Caki2 (cell line): ENCODE measurements around the gene RGPD6. TPM values are rescaled to one million over a fixed set of nuclear protein-coding genes. Genes with fewer than 3 reads are reported as not detected.
"Not testable (repeated sequence)": the region's sequence is repeated elsewhere in the genome, so short reads cannot be mapped to it uniquely, and the experiment has no call there.

Experiments
- DNase-seq: peaks from one replicate; pipeline ENCODE4 v3.0.0-alpha.2; 2015; ENCODE audit warnings: low read depth
- in situ Hi-C: cut with HindIII; loops from 2 replicates; pipeline ENCODE4 v1.10.0; 2016; ENCODE audit warnings: low sequenced_read_pairs, low pct_unique_long_range_greater_than_20kb, mixed read lengths
- total RNA-seq: library from RNA; depleted of rRNA; stranded (reverse); fragments of >200 nt; shearing (Covaris generic); gene quantifications from 2 replicates; pipeline ENCODE4 v1.2.3, GENCODE V29; 2014; ENCODE audit warnings: low replicate concordance; rRNA removed

The RGPD6 gene
- total RNA-seq = 12.0 and 22.5 TPM in 2 replicates

DNA sequence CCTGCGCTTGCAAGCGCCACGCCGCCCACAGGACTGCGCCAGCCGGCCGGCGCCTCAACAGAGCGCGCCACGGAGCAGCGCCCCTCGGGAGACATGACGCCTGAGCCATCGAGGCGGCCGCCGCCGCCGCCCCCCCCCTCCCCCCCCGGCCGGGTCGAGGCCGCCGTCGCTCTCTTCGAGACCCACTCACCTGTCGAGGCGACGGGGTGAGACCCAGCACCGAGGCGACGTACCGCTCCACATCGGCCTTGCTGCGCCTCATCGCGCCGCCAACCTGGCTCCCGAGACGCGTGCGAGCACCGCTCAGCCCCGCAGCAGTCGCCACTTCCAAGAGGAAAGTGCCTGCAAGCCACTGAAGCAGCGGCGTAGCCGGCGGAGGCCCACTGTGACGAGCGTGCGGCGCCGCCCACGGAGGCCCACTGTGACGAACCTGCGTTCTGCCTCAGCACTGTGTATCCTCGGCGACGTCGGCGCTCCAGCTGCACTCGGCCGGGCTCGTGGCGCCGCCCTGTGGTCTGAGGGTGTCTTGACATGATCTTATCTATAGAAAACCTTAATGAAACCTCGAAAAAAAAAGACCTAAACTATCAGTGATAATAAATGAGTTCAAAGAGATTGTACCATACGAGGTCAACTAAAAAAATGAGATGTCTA is at the start of gene RGPD6:
RGPD6 (minus strand) TSS at position 460 of the 654 bp plus-strand sequence; CDS start at position 262, 198 bp downstream.
- in situ Hi-C loops, DNase-seq: not testable (repeated sequence)

DNA sequence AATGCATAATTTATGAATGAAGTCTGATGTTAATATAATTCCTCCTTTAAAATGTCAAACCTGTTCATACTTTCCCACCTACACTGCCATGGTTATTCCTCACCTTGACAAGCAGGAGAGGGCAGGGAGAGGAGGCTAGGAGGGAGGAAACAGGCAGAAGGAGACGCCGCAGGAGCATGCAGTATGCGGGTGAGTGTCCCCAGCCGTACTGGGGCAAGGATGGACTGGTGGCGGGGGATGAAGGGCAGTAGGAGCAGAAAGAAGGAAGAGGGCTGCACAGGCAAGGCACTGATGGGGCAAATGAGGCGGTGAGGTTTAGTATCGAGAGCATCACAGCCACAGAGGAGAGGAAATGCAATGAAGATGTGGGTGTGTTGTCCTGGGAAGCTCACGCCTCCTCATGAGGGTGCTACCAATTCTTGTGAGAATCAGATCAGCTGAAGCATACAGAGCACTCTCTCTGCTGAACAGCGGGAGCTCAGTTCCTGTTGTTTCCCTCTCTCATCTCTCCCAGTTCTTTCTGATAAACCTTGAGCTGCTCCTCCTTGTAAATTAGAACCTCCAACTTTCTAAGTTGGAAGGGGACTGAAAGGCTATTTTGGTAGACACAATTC is 42.4 kb upstream of the RGPD6 start:
- in situ Hi-C loops, DNase-seq: not testable (repeated sequence)

DNA sequence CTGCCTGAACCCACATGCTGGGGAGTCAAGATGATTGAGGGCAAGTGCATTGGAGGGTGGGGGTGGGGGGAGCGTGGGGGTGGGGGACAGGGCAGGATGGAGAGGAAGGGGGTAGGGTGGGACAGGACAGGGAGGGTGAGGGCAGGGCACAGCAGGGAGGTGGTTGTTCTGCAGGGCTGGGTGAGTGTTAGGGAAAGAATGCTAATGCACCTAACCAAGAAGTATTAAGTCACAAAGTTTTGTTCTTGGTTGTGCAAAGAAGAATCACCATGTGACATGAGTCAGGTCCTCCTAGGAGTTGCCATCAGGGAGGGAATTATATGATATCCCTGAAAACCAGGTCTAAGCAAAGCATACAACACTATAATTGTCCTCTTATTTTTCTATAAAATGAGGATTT is 36.9 kb upstream of the RGPD6 start:
- in situ Hi-C loops, DNase-seq: not testable (repeated sequence)

DNA sequence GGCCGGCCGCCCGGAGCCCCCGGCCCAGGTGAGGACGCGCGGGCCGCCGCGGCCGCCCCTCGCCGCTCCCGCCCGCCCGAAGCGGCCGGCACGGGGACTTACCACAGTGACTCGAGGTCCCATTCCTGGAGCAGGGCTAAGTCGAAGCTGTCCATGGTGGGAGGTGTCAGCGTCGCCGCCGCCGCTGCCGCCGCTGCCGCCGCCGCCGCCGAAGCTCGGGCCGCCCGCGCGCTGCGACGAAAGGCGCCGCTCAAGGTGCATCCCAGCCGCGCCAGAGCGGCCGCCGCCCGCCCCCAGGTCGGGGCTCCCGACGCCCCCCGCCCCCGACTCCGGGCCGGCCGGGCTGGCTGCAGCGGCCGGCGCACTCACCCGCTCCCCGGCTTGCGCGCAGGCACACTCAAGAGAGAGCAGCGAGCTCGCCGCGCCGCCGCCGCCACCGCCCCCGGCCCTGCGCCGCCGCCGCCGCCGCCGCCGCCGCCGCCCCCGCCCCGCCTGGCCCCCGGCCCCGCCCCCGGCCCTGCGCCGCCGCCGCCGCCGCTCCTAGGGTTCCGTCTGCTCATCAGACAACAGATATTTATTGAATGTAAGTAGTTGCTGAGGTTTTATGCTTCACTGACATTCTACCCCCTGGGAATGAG is 33.7 kb upstream of the RGPD6 start:
- in situ Hi-C loops, DNase-seq: not testable (repeated sequence)

DNA sequence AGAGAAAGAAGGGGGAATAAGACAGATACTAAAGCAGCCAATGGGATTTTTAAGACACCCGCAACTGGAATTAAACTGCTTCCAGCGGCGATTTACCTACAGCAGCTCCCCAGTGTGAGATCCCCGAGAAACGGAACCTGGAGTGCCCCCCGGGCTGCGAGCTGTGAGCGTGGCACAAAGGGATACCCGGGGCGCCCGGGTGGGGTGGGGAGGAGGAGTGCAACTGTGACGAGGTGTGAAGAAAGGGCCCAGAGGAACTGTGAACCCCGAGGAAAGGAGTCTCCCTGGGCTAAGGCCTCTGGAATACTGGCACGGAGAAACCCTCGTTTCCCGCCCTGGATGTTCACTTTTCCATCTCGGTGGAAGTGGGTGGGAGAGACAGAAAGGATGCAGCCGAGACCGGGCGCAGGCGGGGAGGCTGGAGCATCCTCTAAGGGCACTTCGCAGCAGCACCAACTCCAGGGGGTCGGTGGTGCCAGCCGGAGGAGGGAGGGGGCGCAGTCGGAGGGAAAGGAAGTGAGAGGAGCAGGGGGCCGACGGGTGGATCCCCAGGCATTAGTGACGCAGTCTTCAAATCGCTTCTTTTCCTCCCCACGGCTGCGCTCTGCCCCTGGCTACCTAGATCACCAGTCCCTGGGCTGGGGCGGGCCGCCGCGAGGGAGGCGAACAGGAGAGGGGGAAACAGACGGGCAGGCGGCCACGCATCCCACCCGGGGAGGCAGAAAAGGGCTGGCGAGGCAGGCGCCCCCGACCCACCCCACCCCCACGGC is 33.0 kb upstream of the RGPD6 start:
- in situ Hi-C loops, DNase-seq: not testable (repeated sequence)

DNA sequence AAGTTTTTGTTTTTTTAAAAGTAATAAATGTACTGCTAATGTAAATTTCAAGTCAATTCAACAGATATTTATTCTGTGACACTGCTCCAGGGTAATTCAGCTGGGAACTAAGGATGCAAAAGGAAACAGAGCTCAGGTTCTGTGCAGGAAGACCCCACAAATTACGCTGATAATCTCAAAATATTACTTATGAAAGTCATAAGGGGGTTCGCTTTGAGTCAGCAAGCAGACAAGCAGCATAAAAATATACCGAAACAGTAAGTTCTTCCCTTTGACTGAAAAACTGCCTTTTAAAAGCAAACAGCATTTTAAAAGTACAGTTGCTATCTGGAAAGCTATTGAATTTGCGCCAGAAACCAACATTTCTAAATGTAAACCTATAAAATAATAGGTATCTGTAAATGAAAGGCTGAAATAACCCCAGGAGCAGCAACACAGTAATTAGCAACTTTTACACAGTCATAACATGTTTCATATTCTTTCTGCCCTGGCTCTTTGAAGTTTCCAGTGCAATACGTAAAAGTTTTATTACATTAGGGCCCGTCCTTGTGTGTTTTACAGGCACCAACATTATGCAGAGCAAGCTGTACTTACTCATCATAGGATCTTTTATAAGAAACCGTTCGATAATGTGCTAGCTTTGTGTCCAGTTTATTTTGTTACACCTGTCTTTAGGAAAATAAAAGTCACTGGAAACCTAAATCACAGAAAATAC is 31.9 kb upstream of the RGPD6 start:
- DNase-seq, in situ Hi-C loops: not testable (repeated sequence)

DNA sequence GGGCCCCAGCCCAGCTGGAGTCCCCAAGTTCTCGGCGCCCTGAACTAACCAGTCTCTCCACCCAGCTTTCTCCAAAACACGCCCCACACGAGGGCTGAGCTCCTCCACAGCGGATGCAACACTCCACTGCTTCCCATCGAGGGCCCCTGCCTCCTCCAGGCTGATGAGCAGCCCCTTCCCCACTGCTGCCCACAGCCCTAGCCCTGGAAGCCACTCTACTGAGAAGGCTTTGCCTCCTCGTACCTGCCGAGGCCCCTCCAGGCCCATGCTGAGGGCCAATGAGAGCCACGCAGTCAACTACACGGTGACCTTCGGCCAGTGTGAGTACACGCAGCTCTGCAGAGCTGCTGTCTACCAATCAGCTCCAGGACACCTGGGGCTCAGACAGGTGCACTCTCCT is 28.0 kb upstream of the RGPD6 start:
- DNase-seq, in situ Hi-C loops: not testable (repeated sequence)

DNA sequence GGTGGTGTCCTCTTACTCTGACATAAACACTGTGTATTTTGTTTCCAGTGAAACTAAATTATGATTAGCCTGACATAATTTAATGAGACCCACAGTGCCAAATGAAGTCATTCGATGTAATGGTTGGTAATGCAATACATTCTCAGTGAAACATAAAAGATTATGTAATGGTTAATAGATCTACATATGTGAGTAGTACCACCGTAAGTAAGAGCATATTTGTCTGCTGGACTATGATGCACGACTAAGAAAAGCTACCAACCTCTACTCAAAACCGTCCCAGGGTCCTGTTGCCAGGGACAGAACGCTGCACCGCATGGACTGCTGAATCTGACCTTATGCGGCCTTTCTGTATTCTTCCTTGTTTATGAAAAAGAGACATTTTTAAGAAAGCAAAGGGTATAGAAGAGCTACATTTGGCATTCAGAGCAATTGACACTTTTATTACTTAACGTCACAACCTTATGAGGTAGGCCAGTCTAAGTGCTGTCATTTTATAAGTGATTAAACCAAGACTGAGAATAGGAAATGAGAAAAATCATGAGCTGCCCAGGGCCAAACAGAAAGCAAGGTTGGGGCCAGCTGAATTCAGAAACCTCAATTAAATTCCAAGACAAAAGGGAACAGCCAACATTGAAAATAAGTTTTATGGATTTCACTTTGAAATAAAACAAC is 27.0 kb upstream of the RGPD6 start:
- in situ Hi-C loops, DNase-seq: not testable (repeated sequence)

DNA sequence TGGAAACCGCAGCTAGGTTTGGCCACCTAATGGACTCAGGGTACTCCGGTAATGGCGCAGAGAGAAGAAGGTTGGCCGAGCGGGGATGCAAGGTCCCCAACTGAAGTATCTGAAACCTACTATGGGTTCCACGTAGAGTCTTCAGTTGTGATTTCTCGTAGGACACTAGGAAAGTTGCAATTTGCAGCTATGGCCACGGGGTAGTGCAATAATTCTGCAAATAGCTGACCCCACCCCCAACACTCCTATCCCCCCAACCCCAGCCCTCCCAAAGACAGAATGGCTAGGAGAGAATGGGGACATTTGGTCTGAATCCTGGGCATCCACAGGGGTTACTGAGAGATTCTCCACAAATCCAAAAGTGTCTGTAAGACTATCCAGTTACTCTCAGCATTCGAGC is 25.1 kb upstream of the RGPD6 start:
- in situ Hi-C loops, DNase-seq: not testable (repeated sequence)

DNA sequence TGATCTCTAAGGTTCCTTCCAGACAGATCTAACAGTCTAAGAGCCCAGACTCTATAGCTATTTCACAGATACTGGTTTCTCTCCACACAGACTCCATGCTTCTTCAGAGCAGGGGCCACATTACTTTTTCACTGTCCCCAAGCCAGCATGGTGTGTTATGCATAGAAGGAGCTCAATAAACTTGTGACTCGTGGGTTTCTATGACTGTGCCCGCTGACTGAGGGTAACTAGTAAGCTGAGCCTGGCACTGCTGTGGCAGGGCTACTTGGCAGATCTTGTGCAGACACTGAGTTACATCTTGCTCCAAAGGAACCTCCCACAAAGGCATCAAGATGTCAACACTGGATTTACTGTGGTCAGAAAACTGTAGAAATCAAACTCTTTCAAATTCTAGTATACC is 15.0 kb upstream of the RGPD6 start:
- in situ Hi-C loops, DNase-seq: not testable (repeated sequence)

DNA sequence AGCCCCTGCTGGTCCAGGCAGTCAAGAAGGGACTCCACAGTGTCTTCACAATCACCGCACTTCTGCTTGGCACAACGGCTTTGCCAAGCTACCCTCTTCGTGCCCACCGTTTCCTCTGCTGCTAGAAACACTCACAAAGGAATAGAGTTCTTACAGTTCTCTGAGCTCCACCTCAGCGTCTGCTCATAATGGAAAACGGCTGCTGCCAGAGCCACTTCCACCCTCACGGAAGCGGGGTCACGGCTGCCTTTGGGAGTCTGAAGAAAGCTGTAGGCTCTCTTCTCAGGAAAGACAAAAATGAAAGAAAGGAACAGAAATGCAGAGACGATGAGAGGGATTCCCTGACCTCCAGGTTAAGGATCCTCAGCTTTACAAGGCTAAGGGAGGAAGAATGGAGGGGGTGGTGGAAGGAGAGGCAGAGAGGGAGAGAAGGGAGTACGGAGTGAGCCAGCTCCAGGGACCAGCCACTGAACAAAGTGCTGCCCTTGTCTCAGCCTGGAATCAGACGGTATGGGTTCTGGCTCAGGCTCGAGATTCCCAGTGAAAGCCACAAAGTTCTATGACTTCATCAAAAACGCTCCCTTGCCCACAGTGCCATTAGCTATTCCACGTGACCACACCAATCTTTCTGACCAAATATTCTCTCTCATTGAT is 12.8 kb upstream of the RGPD6 start:
- in situ Hi-C loops, DNase-seq: not testable (repeated sequence)

DNA sequence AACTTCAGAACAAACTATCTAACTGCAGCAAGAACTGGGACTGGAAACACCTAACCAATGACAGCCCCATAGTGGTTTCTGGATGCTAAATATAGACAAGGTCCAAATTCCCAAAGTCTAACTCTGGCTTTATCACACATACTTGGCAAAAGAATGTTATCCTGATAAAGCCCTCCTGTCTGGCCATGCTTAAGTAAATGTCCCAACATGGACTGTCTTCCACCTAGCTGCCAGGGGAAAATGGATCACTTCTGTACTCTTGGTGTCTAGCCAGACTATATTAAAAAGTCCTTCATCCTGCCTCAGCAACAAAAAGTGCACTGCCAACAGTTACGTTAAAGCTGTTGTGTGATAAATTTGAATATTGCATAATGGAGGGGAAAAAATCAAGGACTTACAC is 11.5 kb upstream of the RGPD6 start:
- in situ Hi-C loops, DNase-seq: not testable (repeated sequence)

DNA sequence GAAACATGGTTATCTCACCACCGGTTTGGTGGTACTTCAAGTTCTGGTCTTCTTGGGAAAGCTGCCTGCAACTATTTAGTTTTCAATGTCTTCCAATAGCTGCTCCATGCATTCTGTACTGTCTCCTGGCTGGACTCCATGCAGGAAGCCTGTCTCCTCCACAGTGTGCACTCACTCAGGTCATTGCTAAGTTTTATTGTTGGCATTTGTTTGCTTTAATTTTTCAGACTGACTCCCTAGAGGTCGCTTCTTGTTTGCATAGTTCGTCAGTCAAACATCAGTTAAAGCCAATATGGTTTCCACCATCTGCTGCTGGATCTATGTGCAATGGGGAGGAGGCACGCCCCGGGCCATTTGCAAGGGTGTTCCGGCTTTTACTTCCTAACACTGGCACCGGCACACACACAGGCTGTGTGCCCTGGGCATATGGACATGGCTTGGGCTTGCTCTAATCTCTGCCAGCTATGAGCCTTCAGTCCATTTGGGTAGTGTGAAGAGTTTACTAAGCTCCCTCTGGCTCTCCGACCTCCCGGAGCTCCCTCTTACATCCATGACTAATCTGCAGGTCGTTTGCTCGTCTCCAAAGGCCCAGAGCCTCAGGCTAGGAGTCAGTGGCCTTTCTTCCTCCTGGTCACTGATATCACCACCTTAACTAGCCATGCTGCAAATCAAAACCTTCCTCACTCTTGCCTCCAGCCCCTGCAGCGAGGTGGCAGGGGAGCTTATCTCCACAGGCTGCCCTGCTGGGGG is 2.4 kb upstream of the RGPD6 start:
- in situ Hi-C loops, DNase-seq: not testable (repeated sequence)

DNA sequence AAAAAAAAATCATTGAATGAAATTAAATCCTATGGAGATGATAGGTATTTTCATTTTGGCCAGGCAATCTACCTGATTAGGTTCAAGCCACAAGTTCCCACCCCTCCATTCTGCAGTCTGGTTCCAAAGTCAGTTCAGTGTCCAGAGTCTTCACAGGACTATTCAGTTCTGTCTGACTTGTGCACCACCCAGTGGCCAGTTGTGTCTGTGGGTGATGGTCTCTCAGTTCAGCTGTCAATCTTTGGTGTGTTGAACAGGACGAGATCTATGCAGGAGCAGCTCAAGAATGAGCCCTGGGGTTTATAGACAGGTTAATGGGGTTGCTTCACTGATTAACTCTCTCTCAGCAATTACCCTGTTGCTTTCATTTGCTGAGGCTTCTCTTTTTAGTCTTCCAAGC is 1.4 kb upstream of the RGPD6 start:
- DNase-seq, in situ Hi-C loops: not testable (repeated sequence)

DNA sequence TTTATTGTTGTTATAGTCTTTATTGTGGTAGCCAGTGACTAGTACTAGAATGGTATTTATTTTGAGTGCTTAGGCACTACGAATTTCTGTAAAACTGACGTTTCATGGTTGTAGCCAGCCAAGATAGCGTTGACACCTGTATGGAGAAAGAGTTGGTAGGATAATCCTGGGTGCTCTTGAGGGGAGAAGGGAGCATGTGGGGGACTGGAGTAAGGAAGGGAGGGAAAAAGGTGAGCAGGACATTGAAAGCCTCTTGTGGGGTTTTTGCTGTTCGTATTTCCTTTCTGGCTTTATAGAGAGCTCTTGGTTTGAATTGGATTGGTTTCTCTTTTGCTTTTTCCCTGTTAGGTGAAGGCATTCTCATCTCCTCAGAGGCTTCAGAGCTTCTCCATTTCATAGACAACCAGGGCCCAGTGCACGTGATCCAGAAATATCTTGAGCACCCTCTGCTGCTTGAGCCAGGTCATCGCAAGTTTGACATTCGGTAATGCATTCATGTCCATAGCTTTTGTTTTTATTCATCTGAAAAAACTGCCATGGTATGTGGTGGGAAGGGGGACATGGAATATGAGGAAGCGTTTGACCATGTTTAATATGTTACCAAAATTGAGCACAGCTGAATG is 77.2 kb downstream of the RGPD6 start:
- DNase-seq, in situ Hi-C loops: not testable (repeated sequence)

DNA sequence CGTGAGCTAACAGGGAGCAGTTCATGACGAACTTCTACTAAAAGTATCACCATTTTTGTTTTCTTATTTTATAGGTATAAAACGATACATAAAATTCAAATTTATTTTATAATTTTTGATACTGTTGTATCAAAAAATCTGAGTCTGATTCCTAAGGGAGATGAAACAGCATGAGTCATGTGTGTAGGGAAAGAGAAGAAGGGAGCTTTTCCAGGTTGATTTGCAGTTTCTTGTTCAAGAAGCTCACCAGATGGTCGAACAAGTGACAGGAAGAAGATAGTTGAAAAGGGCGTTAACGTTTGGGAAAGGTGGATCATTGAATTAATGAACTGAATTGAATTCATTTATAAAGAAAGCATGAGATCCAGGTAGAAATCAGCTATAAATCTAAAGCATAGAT is 81.0 kb downstream of the RGPD6 start:
- DNase-seq, in situ Hi-C loops: not testable (repeated sequence)
